ENCODE data around the gene UCN3. TPM values are rescaled to one million over a fixed set of nuclear protein-coding genes. Genes with fewer than 3 reads are reported as not detected.

UCN3 gene
- total RNA-seq, 1 experiment from 2014 or later = not detected

- no peak overlapping the region for H3K23ac ChIP-seq (ENCODE audit: insufficient read length, low read depth, low read length)
- no peak overlapping the region for H2AFZ ChIP-seq (ENCODE audit: low read length)
- H2AK5ac ChIP-seq (ENCODE audit: insufficient read length, low read length) = no peak overlapping the region
- no peak overlapping the region for H2BK15ac ChIP-seq (ENCODE audit: low read depth, low read length)
- Mint-ChIP-seq H3K9me3 (peaks cover 46 to 70% of the 10 kb centered on the region in 2 experiments), H3K4me1 (no peaks in the 10 kb centered on the region), H3K4me3 (no peak overlapping the region), H3K27me3 (ENCODE audit: low read depth) (peaks cover 3% of the 10 kb centered on the region), H3K36me3 (ENCODE audit: insufficient read depth in 1 of 3, low read depth in 3 of 3) (peaks cover 9 to 20% (median 9%) of the 10 kb centered on the region in 3 experiments; a peak in 6 of 7 replicates), H3K27ac (peak overlapping the region in 1 of 3 experiments; percentile 52; a peak in 2 of 7 replicates)
- no peaks in the 10 kb centered on the region for H3K27me3 ChIP-seq (ENCODE audit: insufficient read depth, low read length)
- no peak overlapping the region for H3K4ac ChIP-seq (ENCODE audit: low read depth, low read length)
- 100% methylated on average over 10 of the region's 28 CpGs for WGBS (ENCODE audit: extremely low coverage, insufficient read length, low lambda C conversion rate)
- H4K91ac ChIP-seq (ENCODE audit: insufficient read length, low read depth, low read length) = no peak overlapping the region
- H3K79me1 ChIP-seq (ENCODE audit: insufficient read depth, low read depth, low read length, poor library complexity, severe bottlenecking) = no peaks in the 10 kb centered on the region
- H3K9me3 ChIP-seq (ENCODE audit: control insufficient read depth, low read depth, low read length) = no peaks in the 10 kb centered on the region
- no peak for TF ChIP-seq CTCF (conservative IDR thresholded peaks at IDR 0.05)
- H4K5ac ChIP-seq (ENCODE audit: insufficient read length, low read depth, low read length) = no peak overlapping the region
- H3K79me2 ChIP-seq (ENCODE audit: insufficient read depth, low read length) = no peaks in the 10 kb centered on the region
- no peak overlapping the region for H3K56ac ChIP-seq (ENCODE audit: insufficient read length, low read depth, low read length)
- no peak overlapping the region for H3K27ac ChIP-seq (ENCODE audit: insufficient read length, low read depth, low read length)
- H2BK5ac ChIP-seq (ENCODE audit: insufficient read length, low read length) = no peak overlapping the region
- no peak overlapping the region for H4K8ac ChIP-seq (replicated peaks; ENCODE audit: insufficient read length, low read depth, low read length)
- H3K23me2 ChIP-seq (ENCODE audit: insufficient read length, low read depth, low read length, poor library complexity, severe bottlenecking) = no peaks in the 10 kb centered on the region
- no peak overlapping the region for H3K9ac ChIP-seq (ENCODE audit: extremely low read depth, insufficient read length, low read length)
- no peak overlapping the region for H2BK20ac ChIP-seq (ENCODE audit: low read depth, low read length, poor library complexity, severe bottlenecking)
- H3K4me1 ChIP-seq (ENCODE audit: insufficient read depth, low read length) = no peaks in the 10 kb centered on the region
- no peak overlapping the region for H2BK120ac ChIP-seq (ENCODE audit: low read depth, low read length, poor library complexity, severe bottlenecking)
- H3K14ac ChIP-seq (ENCODE audit: insufficient read depth, low read length) = no peak overlapping the region
- DNase-seq = no peak
- H2BK12ac ChIP-seq (ENCODE audit: insufficient read length, low read depth, low read length) = no peak overlapping the region
- H3T11ph ChIP-seq (ENCODE audit: low read length) = no peak overlapping the region
- H3K18ac ChIP-seq (ENCODE audit: insufficient read length, low read depth, low read length) = no peak overlapping the region
- H4K20me1 ChIP-seq (ENCODE audit: control insufficient read depth, insufficient read depth, insufficient read length) = no peaks in the 10 kb centered on the region
- H3K4me2 ChIP-seq (ENCODE audit: insufficient read depth, insufficient read length, low read length) = no peak overlapping the region
Measured at GRCh38 chr10:5370493-5371352, 6.0 kb downstream of the UCN3 start.

Data from H9 (cell line).